ENCODE measurements around the gene INPP4B.

INPP4B gene

DNA sequence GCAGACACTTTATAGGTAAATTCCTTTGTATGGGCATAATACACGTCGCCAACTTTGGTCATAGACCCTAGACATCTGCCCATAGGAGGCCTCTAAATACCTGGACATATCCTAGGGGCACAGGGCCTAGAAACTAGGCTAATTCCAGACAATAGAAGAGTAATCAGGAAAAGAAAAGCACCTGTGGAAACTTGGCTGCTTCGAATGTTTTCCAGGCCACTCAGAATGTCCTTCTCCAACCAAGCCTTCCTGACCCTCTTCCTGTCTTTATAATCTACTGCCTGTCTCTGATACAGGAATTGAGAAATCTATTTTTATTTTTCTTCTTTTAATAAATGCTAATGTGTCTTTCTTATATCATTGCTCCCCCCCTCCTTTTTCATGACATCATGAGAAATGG lies 716.6 kb downstream of the INPP4B start:
- DNase-seq (ENCODE audit: low read depth) = no peak

DNA sequence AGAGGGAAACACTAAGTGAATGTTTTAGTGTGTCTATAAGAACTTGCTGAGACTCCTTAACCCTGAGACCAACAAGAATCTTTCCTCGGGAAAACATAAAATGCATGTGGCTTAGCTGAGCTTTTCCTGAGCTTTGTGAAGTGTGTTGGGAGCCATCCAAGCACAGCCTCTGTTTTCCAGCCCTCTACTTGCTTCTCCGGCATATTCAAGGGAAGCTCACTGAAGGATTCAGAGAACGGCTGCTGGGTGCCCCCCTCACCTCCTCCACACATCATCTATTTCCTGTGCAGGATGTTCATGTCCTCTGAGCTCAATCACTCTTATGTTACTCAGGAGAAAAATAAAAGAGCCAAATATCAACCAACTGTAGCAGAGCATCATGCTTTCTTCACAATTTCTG lies 717.6 kb downstream of the INPP4B start:
- no peak for DNase-seq (ENCODE audit: low read depth)

DNA sequence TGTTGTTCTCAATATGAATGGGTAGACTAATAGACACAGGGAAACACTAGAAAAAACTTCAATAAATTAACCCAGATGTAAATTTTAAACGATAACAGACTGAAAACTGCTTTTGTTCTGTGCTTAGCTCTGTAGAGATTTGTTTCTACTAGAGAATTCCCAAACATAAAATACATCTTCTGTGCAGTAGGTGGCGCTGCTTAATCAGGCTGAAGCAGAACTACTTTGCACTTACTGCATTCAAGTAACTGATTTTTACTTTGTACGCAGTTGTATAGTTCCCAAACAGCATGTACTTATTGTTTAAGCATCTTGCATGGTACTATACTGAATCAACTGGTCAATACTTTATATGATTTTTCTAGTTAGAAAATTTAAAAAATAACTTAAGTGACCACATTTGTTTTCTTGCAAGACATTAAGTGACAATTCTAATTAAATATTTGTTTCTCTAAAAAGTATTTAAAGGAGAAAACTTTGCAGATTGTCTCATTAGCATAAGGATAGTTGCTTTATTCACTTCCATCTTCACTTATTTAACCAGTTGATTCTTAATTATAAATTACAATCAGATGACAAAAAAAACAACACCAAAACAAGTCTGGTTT lies 719.1 kb downstream of the INPP4B start:
- peak; percentile 46 for DNase-seq (ENCODE audit: low read depth)

GRCh38 chr4:142124874-142125273 lies 721.2 kb downstream of the INPP4B start:
- no peak for DNase-seq (ENCODE audit: low read depth)

DNA sequence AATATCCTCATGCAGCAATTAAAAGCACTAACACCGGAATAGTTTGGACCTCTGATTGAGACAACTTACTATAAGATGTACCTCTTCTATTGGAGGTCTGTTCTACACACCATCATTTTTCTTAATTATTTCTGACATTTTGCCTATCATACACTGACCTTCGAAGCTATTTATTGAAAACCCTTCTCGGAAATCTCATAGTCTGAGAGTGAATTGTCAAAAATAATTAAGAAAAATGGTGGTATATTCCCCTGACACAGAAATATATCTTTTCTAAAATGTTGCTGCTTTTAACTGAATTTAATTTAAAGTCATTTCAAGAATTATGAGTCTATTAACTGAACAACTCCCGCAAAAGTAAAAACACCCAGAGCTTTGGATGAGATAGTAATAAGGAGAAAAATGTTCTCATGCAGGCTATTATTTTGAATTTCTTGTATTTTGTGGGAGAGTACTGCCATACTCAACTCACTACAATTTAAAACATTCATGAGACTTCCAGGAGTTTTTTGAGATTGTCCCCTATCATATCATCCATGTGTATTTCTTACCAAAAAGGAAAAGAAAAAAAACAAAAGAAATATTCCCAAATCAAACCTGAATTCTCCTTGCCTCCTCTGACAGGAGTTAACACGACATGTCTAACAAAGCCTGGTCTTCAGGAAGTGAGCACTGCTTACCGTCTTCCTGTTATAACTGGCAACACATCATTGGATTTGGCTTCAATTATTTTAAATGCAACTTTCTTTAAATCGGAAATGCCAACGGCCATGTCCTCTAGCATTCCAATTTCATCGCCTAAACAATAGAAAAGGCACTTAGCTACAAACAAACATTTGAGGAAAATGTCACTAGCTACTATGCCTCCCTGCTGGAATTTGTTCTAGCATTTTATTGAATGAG lies 724.4 kb downstream of the INPP4B start:
- DNase-seq (ENCODE audit: low read depth) = no peak

- DNase-seq (ENCODE audit: low read depth) = no peak
Measured at GRCh38 chr4:142120921-142121320, 725.2 kb downstream of the INPP4B start.

DNA sequence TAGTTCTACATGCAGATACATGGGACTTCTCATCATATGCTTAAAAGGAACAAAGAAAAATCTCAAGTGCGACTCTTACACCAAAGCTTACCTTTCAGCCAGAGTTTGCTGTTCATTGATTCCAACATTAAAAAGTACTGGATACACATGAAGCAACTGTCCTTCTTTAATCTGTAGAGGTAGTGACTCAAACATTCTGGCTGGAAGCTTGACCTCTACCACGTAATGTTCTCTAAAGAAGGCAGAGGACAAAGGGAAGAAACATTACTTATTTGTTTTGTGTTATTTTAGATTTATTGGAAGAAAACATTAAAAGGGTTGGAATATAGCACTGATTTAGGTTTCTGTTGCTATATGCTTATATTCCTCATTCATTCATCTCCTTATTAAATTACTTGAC lies 733.6 kb downstream of the INPP4B start:
- no peak for DNase-seq (ENCODE audit: low read depth)

- no peak for DNase-seq (ENCODE audit: low read depth)
Measured at GRCh38 chr4:142110136-142110535, 736.0 kb downstream of the INPP4B start.

DNA sequence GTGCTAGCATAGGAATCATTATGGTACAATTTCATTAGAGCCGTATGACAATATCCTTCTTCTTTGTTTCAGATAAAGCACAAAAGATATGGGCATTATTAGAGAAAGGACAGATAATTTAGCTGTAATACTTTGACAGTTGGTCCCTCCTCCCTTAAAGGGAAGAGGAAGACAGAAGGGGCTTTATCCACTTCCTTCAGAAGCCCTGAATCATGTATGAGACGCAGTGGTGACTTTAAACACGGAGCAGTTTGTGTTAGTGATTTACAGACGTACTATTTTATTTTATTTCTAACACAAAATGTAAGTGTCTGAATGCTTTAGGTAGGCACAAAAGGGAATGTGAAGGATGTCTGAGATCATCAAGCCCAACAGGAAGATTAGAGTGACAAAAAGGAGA lies 742.1 kb downstream of the INPP4B start:
- no peak for DNase-seq (ENCODE audit: low read depth)

DNA sequence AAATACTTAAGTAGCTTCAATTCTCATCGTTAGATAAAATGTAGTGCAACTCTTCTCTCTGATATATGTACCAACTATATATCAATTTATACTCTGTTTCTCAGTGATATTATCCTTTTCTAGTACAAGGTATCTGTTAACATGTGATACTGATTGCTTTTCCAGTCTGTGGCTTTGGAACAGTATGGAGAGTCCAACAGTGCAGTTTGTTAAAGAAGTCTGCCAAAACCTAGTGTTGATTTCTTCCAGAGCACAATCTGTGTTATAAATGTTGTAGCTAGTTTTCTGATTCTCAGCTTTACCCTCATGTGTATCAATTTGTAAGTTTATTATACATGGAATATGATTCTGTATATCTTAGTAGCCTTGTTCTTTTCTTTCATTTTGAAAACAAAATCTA lies 744.7 kb downstream of the INPP4B start:
- no peak for DNase-seq (ENCODE audit: low read depth)

DNA sequence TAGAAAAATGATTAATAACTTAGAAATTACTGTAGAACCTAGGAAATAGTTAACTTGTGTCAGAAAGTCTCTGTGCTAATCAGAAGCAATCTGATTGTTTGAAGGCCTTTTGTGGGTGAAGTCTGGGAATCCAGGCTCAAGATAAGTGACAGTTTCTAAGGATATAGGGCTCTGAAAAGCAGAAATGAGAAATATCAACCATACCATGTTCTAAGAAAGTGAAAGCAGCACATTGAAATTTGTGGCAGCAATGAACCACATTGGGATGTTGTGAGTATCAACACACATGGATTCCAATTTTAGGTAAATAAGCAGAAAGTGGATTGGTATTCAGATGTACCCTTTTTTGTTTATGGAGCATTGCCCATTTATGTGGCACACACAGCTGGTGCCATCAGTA lies 745.2 kb downstream of the INPP4B start:
- DNase-seq (ENCODE audit: low read depth) = no peak

GRCh38 chr4:142098900-142099545 lies 747.1 kb downstream of the INPP4B start:
- DNase-seq (ENCODE audit: low read depth) = no peak

DNA sequence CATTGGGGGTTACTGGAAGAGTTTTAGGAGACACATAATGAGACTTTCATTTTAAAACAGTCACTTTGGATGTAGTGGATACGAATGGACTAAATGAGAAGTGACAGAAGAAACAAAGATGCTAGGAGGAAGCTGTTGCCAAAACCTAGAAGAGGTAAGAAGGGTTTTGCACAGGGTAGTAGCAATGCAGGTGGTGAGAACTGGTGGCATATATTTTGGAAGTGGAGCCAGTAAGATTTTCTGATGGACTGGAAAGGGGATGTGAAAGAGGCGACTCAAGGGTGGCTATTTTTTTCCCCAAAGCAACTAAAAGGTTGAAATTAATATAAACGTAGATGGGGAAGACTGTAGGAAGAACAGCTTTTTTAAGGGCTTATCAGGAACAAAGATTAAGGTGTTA lies 747.7 kb downstream of the INPP4B start:
- no peak for DNase-seq (ENCODE audit: low read depth)

DNA sequence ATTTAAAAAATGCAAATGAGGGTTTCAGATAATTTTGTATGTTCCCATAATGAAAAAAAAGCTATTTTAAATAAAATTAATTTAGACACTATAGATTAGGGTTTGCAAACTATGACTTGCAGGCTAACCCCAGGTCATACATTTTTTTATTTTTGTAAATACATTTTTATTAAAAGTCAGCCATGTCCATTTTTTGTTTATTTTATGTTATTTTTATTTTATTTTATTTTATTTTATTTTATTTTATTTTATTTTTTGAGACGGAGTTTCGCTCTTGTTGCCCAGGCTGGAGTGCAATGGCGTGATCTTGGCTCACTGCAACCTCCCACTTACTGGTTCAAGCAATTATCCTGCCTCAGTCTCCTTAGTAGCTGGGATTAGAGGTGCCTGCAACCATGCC lies 749.1 kb downstream of the INPP4B start:
- no peak for DNase-seq (ENCODE audit: low read depth)

GRCh38 chr4:142095886-142096605 lies 750.1 kb downstream of the INPP4B start:
- no peak for DNase-seq (ENCODE audit: low read depth)

DNA sequence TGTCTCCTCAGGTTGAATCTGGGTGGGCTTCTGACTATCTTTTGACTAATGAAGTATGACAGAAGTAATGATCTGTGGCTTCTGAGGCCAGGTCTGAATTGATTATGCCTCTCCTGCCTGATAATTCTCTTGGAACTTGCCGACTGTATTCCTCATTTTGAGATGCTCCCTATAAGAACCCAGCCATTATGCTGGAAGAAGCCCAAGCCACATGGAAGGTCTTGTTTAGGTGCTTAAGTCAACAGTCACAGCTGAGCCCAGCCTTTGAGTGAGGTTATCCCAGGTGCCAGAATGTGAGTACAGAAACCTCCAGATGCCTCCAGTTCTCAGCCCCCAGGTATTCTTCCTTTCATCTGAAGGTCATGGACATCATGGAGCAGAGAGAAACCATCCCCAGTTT lies 753.2 kb downstream of the INPP4B start:
- no peak for DNase-seq (ENCODE audit: low read depth)

DNA sequence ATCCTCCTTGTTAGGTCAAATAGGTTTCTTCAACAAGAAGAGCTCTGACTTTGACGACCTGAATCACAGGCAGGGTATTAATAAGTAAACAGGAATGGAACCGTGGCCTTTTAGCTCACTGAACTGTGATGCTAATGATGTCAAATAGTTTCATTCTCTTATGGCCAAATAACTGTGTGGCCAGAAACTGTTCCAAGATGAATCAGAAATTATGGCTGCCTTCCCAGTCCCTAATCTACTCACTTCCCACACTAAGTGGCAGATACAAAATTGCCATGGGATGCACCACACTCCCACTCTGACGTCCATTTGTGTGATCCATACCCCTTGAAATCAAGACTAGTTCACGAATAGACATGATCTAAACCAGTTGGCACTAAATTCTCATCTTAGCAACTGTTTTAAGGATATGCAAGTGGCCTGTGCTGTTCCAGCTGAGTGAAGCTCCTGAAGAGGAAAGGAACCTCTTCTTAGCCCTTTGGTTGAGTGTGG lies 754.4 kb downstream of the INPP4B start:
- no peak for DNase-seq (ENCODE audit: low read depth)

DNA sequence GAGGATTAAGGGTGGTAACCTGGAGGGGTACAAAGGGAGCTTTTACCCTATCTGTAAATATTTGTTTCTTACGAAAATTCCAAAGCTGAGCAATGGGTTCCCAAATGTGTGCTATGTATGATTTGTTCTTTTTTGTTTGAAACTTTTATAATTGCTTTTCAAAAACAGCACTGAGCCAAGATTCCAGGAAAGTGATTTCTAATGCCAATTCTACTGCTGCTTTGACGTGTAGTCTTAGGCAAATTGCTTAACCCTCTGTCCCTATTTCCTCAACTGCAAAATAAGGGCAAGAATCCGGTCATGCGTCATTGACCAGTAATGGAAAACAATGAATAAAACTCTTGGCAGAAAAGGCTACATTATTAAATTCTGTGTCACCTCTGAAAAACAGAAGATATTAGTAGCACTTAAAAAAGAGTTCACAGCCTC lies 755.0 kb downstream of the INPP4B start:
- no peak for DNase-seq (ENCODE audit: low read depth)

DNA sequence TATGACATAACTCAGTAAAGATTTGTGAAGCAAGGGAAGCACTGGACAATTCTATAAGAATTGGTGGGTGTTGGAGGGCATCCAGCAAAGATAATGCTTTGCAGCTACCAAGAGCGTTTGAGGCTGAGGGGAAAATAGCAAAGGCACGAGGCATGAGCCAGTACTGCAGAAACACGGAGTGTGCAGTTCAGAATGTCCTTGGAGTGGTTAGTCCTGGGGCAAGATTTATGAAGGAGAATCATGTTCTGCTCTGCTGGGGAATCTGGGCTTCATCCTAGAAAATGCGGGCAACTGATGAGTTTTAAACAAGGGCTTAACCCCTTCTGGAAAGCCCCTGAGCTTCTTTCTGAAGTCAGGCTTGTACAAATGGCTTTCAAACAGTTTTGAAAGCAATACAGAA lies 757.2 kb downstream of the INPP4B start:
- no peak for DNase-seq (ENCODE audit: low read depth)

DNA sequence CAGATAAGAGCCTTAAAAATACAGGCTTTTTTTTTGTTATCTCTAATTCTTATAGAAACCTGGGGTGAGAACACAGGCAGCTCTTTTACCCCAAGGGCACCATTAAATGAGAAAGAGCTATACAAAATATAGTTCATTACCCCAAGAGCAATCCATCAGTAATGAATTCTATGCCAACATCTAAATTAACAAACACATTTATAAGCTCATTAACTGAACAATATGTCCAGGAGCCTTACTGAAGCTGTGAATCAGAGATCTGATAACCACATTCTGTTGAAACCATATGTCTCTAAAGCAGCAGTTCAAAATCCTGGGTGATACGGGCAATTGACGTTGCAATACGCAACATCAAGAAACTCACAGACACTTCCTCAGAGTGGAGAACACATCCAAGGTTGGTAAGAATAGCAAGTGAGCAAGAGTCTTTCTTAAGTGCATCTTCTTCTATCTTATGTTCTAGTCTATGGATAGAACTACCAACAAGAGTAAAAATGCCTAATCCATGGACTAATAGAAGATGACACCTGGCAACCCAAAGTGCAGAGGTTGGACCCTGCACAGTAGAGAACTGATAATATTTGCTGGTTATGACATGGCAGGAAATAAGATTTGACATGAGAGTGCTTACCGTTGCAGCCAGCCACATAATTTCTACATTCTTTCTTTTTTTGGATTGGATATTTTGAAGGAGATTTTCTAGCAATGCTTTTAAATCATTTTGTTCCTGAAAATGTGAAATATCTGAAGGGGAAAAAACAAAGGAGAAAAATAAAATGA lies 760.4 kb downstream of the INPP4B start:
- no peak for DNase-seq (ENCODE audit: low read depth)

DNA sequence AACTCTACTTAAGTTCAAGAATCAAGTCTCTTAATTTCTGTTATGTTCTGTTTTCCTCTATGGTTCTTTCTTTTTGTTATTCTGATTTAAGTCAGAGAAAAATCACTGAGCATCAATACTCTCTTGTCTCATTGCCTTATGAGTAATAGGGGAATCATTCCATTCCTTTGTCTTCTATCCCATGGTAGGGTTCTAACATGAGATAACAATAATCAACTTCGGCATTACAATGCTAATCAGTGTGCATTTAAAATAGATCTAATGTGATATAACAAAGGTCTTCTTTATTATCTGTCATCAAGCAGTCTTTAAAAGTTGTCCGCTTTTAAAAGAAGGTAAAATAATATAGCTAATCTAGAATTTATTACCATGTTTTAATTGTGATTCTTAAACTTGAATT lies 762.8 kb downstream of the INPP4B start:
- DNase-seq (ENCODE audit: low read depth) = no peak

- DNase-seq (ENCODE audit: low read depth) = no peak
Measured at GRCh38 chr4:142081025-142081424, 765.1 kb downstream of the INPP4B start.
